ENCODE data around the gene FGF14. TPM values are rescaled to one million over a fixed set of nuclear protein-coding genes. Genes with fewer than 3 reads are reported as not detected.

Gene FGF14
- polyA plus RNA-seq, 1 donor (not counting 4 experiments of a cell fraction or from before 2014, with no cell fraction given) = 0.09 TPM

DNA sequence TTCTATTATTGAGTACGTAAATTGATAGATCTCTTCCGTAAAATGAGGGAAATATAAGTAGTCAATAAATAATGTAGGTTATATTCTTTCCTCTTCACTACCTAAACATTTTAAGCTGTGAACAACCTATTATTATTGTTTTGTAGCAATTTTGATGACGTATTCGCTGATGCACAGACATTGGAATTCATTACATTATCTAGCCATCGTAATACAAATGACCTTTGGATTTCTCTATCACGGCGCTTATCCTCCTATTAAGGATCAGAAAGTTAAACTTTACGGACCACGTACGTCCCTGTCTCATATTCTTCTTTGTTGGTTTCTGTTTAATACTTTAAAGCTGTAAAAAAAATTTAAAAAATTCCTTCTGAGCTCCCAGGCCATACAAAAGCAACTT, 684.5 kb downstream of the FGF14 start:
- Histone ChIP-seq H3K9me1 (ENCODE audit: control insufficient read depth, extremely low read depth, insufficient read depth, low read length) (no peaks in the 10 kb centered on the region), H2AFZ (ENCODE audit: control insufficient read depth, low read length) (no peak overlapping the region), H3K9ac (ENCODE audit: control insufficient read depth, extremely low read depth, insufficient read depth, low read length) (no peak overlapping the region), H3K79me2 (ENCODE audit: control insufficient read depth, insufficient read depth, low read length) (no peaks in the 10 kb centered on the region), H3K4me2 (ENCODE audit: control insufficient read depth, extremely low read depth, insufficient read depth, low read depth, low read length) (no peak overlapping the region), H3K9me3 (ENCODE audit: control insufficient read depth, low read depth, low read length) (no peaks in the 10 kb centered on the region), H4K20me1 (ENCODE audit: control insufficient read depth, extremely low read depth, insufficient read depth, low read length) (no peaks in the 10 kb centered on the region), H3K4me3 (ENCODE audit: control insufficient read depth in 2 of 3, extremely low read depth in 1 of 3, insufficient read depth in 2 of 3, low read depth in 1 of 3, low read length in 3 of 3) (no peak overlapping the region), H3K27me3 (ENCODE audit: control insufficient read depth, extremely low read depth, insufficient read depth, low read length) (no peaks in the 10 kb centered on the region), H3K27ac (ENCODE audit: control insufficient read depth, insufficient read depth, low read length) (no peak overlapping the region), H3K36me3 (ENCODE audit: control insufficient read depth in 2 of 2, extremely low read depth in 1 of 2, insufficient read depth in 2 of 2, low read length in 2 of 2) (no peaks in the 10 kb centered on the region), H3K4me1 (ENCODE audit: control insufficient read depth, extremely low read depth, insufficient read depth, low read length) (no peaks in the 10 kb centered on the region)
- no peak for DNase-seq (ENCODE audit: low read depth, low spot score)
- dilution Hi-C loops (cut with MboI; ENCODE audit: extremely low pct_ligation_motif_present, low sequenced_read_pairs) = no loop called here
- no peak for TF ChIP-seq EZH2 (IDR thresholded peaks at IDR 0.05; ENCODE audit: low read length)
- TF ChIP-seq, protein P1, sequence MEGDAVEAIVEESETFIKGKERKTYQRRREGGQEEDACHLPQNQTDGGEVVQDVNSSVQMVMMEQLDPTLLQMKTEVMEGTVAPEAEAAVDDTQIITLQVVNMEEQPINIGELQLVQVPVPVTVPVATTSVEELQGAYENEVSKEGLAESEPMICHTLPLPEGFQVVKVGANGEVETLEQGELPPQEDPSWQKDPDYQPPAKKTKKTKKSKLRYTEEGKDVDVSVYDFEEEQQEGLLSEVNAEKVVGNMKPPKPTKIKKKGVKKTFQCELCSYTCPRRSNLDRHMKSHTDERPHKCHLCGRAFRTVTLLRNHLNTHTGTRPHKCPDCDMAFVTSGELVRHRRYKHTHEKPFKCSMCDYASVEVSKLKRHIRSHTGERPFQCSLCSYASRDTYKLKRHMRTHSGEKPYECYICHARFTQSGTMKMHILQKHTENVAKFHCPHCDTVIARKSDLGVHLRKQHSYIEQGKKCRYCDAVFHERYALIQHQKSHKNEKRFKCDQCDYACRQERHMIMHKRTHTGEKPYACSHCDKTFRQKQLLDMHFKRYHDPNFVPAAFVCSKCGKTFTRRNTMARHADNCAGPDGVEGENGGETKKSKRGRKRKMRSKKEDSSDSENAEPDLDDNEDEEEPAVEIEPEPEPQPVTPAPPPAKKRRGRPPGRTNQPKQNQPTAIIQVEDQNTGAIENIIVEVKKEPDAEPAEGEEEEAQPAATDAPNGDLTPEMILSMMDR (optimal IDR thresholded peaks at IDR 0.05 in 1 of 3, IDR thresholded peaks at IDR 0.05 in 1 of 3, conservative IDR thresholded peaks at IDR 0.05 in 1 of 3; ENCODE audit: extremely low read depth in 1 of 3, insufficient read depth in 2 of 3, low read length in 3 of 3) = no peak
- no peak for FAIRE-seq

DNA sequence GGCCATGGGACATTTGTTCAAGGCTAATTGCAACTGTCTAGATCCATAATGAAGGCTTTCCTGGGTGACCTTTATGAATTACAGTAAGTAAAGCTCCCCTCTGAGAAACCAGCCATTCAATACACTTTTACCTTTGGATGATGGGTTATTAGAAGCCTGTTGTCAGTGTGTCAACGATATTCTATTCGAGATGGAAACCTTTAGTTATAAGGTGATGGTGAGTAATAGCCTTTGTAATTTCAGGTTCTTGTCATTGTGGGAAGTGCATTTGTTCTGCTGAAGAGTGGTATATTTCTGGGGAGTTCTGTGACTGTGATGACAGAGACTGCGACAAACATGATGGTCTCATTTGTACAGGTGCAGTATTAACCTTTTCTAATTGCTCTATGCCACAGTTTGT, 687.7 kb downstream of the FGF14 start:
- no peaks in the 10 kb centered on the region for H3K9me3 ChIP-seq (ENCODE audit: control insufficient read depth, low read depth, low read length)
- H3K4me2 ChIP-seq (ENCODE audit: control insufficient read depth, extremely low read depth, insufficient read depth, low read depth, low read length) = no peak overlapping the region
- no peak overlapping the region for H3K4me3 ChIP-seq (ENCODE audit: control insufficient read depth in 2 of 3, extremely low read depth in 1 of 3, insufficient read depth in 2 of 3, low read depth in 1 of 3, low read length in 3 of 3)
- no peaks in the 10 kb centered on the region for H3K4me1 ChIP-seq (ENCODE audit: control insufficient read depth, extremely low read depth, insufficient read depth, low read length)
- H4K20me1 ChIP-seq (ENCODE audit: control insufficient read depth, extremely low read depth, insufficient read depth, low read length) = no peaks in the 10 kb centered on the region
- TF ChIP-seq, protein P1 (optimal IDR thresholded peaks at IDR 0.05 in 1 of 3, IDR thresholded peaks at IDR 0.05 in 1 of 3, conservative IDR thresholded peaks at IDR 0.05 in 1 of 3; ENCODE audit: extremely low read depth in 1 of 3, insufficient read depth in 2 of 3, low read length in 3 of 3) = no peak
- TF ChIP-seq EZH2 (IDR thresholded peaks at IDR 0.05; ENCODE audit: low read length) = no peak
- no peaks in the 10 kb centered on the region for H3K9me1 ChIP-seq (ENCODE audit: control insufficient read depth, extremely low read depth, insufficient read depth, low read length)
- H3K79me2 ChIP-seq (ENCODE audit: control insufficient read depth, insufficient read depth, low read length) = no peaks in the 10 kb centered on the region
- FAIRE-seq = no peak
- H3K27ac ChIP-seq (ENCODE audit: control insufficient read depth, insufficient read depth, low read length) = no peak overlapping the region
- no peak overlapping the region for H3K9ac ChIP-seq (ENCODE audit: control insufficient read depth, extremely low read depth, insufficient read depth, low read length)
- no peak overlapping the region for H2AFZ ChIP-seq (ENCODE audit: control insufficient read depth, low read length)
- H3K36me3 ChIP-seq (ENCODE audit: control insufficient read depth in 2 of 2, extremely low read depth in 1 of 2, insufficient read depth in 2 of 2, low read length in 2 of 2) = no peaks in the 10 kb centered on the region
- H3K27me3 ChIP-seq (ENCODE audit: control insufficient read depth, extremely low read depth, insufficient read depth, low read length) = no peaks in the 10 kb centered on the region
- no peak for DNase-seq (ENCODE audit: low read depth, low spot score)
- dilution Hi-C loops (cut with MboI; ENCODE audit: extremely low pct_ligation_motif_present, low sequenced_read_pairs) = no loop called here

Data from keratinocyte (primary cell).